HL-60/S4 treated with retinoic acid at 250 ng/mL for 4 days and 3 days (cell line): ENCODE measurements around the gene STOML2.
"Not testable (repeated sequence)": the region's sequence is repeated elsewhere in the genome, so short reads cannot be mapped to it uniquely, and the experiment has no call there.

Experiments
- in situ Hi-C: fragments of 300-500 bp; cut with MboI; formaldehyde crosslinking; loops from 2 replicates; pipeline ENCODE4 v1.7.0; 2022; ENCODE audit warnings: low sequenced_read_pairs

The STOML2 gene, protein sequence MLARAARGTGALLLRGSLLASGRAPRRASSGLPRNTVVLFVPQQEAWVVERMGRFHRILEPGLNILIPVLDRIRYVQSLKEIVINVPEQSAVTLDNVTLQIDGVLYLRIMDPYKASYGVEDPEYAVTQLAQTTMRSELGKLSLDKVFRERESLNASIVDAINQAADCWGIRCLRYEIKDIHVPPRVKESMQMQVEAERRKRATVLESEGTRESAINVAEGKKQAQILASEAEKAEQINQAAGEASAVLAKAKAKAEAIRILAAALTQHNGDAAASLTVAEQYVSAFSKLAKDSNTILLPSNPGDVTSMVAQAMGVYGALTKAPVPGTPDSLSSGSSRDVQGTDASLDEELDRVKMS

DNA sequence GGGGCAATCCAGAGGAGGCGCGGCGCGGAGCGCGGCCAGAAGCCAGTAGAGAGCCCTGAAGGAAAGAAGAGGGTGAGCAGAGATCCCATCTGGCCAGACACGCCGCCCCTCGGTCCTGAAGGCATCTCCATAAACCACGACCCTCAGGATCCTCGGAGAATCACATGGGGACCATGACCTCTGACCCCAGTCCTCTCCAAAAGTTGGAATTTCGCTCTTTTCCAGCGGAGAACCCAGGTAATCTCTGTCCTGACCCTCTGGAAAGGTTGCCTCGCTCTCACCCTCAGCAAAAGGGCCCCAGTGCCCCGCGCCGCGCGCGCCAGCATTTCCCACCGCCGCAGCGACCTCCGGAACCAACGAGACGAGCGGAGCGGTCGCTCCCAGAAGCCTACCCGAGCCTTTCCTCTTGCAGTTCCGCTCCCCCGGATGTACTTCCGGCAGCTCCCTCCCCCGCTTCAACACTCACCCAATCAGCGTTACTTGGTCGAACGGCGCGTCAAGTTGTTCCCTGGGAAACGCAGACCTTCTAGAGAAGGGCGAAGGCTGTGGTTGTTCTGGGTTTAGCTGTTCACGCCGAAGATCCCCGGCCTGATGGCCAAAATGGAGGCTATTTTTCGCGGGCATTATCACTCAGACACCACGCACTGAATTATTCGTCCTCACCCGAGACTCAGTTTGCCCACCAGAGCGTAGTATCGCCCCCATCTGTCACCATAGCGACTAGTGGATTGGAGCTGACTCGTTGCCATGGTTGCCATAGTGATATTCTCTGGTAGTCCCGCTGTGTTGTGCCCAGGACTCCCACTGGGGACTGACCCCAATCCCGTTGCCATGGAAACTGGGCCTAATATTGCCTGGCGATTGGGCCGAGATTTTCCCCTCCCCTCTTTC lies at the start of gene STOML2:
STOML2 (minus strand) TSS at position 363 of the 891 bp plus-strand sequence; CDS start at position 326, 37 bp downstream.
- in situ Hi-C loops: no loop called here

DNA sequence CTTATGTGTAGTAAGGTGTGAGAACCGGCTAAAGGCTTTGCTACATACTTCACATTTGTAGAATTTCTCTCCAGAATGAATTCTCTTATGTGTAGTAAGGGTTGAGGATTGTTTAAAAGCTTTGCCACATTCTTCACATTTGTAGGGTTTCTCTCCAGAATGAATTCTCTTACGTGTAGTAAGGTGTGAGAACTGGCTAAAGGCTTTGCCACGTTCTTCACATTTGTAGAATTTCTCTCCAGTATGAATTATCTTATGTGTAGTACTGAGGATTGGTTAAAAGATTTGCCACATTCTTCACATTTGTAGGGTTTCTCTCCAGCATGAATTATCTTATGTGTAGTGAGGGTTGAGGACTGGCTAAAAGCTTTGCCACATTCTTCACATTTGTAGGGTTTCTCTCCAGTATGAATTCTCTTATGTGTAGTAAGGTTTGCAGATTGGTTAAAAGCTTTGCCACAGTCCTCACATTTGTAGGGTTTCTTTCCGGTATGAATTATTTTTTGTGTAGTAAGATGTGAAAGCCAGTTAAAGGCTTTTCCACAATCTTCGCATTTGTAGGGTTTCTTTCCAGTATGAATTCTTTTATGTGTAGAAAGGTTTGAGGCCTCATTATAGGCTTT lies 45.1 kb upstream of the STOML2 start:
- in situ Hi-C loops: not testable (repeated sequence)

DNA sequence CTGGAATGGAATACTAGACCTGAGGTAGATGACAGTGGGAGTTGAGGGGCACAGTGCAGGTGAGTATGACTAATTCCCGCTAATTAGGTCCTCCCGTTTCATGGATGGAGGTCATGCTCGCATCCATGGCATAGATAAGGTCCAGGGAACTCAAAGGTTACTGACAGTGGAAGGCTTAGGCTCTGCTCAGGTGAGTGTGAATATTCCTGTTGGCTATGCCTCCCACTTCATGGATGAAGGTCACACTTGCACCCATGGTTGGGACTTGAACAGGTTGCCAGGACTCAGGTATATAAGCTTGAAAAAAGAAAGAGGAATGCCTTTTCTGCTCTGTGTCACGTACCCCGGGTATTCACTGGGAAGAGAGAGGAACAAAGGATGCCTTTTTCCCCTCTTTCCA lies 39.1 kb upstream of the STOML2 start:
- in situ Hi-C loops: no loop called here

DNA sequence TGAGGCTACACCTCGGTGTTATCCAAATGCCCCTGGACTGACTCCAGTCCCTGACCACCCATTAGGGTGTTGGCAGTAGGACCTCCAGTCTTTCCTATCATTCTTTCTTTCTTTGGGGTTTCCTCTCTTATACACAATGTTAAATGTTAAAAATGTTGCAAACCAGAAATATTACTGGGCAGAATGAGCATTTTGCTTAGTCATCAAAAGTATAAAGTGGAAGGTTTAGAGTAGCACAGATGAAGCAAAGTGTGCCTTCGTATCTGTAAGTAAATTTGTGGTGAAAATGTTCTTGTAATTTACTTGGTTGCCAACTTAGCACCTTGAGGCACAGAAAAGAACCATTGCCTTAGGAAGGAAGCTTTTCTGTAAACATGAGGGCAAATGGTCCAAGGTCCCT lies 37.2 kb upstream of the STOML2 start:
- in situ Hi-C loops: no loop called here

DNA sequence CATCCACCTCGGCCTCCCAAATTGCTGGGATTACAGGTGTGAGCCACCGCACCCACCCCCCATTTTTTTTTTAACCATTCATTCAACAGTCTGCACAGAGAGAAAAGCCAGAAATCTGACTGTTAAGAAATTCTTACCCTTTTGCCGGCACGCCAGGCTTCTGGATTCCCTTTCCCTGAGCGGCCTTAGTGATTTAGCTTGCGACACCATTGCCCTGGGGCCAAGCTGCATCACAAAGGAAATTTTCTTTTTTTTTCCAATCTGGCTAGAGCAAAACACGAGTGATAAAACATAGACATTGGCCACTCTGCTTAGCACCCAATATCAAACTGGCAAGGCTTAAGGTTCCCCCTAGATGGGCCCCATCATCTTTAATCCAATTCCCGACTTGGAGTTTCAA lies 33.9 kb upstream of the STOML2 start:
- in situ Hi-C loops: no loop called here

DNA sequence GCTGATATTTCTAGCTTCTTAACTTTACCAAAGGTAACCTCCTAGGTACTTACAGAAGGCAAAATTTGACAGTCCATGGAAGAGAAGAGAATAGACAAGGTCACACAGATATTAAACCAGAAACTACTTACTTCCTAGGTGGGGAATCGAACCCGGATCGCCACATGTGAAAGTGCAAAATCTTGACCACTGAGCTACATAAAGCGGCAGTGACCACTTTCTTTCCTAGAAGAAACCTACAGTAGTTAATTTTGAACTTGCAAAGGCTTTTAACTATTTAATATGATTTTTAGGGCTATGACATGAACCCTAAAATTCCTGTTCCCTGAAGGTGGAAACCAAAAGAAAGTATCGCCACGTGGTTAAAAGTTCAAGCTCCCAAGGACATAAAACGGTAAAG lies 33.1 kb upstream of the STOML2 start:
- in situ Hi-C loops: no loop called here

DNA sequence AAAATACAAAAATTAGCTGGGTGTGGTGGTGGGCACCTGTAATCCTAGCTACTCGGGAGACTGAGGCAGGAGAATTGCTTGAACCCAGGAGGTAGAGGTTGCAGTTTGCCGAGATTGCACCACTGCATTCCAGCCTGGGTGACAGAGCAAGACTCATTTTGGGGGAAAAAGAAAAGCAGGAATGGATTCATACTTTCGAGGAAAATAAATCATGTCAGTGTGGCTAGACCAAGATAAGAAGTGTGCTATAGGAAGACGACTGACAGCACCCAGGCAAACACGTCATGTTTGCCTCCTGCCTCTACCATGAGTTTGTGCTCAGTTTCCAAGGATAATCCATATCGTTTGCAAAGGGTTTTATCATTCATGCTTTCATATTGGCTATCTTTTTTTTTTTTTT lies 32.0 kb upstream of the STOML2 start:
- in situ Hi-C loops: no loop called here

DNA sequence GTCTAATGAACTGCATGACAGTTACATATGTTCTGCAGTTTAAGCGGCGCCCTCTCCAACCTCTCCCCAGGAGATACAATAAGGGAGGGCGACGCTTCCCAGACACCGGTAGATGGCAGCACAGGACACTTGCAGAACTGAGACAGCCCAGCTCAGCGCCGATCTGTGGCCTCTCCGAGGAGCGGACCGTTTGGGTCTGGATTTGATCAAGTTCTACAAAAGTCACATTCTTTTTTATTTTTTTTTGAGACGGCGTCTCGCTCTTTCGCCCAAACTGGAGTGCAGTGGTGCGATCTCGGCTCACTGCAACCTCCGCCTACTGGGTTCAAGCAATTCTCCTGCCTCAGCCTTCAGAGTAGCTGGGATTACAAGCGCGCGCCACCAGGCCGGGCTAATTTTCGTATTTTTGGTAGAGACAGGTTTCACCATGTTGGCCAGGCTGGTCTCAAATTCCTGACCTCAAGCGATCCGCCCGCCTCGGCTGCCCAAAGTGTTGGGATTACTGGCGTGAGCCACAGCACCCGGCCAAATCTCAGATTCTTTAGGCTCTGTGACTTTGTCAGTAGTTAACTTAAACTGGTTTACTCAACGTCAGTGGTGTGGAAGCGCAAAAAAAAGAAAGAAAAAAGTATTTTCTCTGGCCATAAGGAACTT lies 14.1 kb upstream of the STOML2 start:
- in situ Hi-C loops: loop anchor here (10.0 kb wide), 1 partner anchor 348 kb away; no protein-coding TSS in a partner anchor

DNA sequence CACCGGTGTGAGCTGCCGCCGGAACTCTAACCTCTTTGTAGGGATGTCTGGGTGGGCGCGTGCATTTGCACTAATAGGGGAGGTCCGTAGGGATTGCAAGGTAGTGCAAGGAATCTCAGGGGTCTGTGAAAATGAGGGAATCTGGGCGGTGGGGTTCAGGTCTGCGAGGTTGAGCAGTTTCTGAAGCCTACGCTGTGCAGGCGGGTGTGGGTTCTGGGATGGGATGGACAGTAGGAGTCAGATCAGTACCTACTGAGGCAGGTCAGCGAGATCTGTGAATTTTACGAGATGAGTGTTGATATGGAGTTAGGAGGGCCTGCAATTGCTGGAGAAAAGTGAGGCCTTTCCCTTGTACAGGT lies 13.6 kb upstream of the STOML2 start:
- in situ Hi-C loops: loop anchor here (10.0 kb wide), 1 partner anchor 348 kb away; no protein-coding TSS in a partner anchor

DNA sequence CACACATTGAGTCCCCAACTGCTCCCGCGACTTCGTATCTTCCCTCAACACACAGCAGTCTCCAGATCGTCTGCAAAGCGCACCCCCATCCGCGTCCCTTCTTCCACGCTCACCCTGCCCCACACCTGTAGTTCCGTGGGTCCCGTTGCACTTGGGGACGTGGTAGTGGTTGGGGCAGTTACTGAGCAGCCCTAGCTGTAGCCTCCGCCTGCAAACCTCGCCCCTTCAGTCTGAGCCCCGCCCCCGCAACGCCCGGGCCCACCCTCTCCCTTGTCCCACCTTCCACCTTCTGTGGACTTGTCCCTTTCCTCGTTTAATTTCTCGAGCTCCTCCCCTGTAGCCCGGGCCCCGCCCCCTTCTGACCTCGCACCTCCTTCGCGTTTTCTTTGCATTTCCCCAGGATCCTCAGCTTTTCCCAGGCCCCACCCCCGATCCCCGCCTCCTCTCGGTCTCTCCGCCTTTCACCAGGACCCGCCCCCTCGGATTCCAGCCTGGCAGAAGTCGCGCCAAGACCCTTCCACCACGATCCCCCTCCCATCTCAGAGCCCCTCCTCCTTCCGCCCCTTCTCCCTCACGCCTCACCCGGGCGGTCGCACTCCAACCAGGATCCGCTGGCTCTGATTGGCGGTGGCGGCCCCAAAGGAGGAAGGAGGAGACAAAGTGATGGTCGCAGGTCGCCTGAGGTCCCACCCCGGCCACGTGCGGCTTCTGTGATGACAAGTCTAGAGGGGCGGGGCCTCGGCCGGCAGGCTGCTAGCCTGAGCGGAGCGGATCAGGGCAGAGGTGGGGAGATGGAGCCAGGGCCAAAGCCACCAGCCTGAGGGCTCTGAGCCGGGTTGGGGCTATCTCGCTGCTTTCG lies 13.0 kb upstream of the STOML2 start, which contains the start of gene ATOSB:
ATOSB (minus strand) TSS at position 183 of the 859 bp plus-strand sequence. CDS start 7,588 bp downstream, outside the sequence.
- in situ Hi-C loops: loop anchor here (10.0 kb wide), 1 partner anchor 349 kb away; no protein-coding TSS in a partner anchor

DNA sequence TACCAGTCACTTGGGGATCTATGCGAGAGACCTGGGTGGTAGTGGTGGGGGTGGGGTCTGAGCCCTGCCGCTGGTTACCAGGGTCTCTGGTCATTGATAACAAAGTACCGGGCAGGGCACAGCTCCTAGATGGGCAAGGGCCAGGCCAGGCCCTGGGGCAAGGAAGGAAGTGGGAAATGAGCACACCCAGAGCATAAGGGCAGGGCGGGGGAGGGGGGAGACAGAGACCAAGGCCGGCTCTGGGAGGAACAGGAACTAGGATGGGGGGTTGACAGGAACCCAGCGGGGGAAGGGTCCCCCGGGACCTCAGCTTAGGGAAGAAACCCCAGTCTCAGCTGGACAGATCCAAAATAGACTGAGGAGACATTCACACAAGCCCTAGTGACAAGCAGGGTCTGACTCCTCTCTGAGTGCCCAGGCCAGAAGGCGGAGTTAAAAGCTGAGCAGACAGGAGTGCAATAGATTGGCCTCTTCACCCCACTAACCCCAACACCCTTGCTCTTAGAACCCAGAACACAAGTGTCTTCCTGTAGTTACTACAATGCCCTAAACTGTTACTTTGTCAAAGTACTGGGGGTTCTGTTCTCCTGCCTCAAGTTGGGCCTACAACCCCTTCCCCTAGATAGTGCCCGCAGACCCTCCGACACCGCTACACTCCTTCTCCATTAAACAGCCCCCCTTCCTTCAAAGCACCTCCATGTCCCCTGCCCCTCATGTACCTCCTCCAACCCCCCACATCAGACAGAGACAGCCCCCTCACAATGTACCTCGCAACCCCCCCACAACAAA lies 12.1 kb upstream of the STOML2 start:
- in situ Hi-C loops: loop anchor here (10.0 kb wide), 1 partner anchor 350 kb away; no protein-coding TSS in a partner anchor

DNA sequence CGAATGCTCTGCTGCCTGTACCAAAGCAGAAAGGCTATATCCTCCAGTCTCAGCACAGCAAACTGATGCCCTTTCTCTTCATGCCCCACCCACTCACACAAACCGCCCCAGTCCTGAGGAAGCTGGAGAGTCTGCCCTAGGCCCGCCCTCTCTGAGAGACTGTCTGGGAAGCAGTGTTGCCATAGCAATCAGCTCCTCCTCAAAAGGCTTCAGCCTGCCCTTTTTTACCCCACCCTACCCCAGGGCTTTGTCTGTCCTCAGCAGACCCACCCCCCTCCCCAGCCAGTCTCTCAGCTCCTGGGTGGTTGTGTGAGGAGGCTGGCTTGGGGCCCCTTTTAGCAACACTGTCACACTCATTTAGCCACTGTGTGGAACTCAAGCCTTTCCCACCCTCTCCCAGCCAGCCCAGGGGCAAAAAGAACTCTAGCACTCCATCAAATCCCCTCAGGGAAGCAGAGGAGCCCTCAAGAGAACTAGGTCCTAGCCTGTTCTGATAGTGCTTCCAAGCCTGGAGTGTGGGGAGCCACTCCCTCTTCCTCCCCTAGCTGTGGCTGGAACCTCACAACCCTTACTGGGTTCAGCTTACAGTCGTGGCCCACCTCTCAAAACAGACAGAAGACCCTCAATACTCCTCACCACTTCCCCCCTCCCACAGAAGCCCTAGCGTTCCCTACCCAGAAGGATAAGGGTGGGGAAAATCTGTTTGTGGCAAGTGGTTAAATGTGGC lies 11.3 kb upstream of the STOML2 start:
- in situ Hi-C loops: loop anchor here (10.0 kb wide), 1 partner anchor 351 kb away; no protein-coding TSS in a partner anchor

DNA sequence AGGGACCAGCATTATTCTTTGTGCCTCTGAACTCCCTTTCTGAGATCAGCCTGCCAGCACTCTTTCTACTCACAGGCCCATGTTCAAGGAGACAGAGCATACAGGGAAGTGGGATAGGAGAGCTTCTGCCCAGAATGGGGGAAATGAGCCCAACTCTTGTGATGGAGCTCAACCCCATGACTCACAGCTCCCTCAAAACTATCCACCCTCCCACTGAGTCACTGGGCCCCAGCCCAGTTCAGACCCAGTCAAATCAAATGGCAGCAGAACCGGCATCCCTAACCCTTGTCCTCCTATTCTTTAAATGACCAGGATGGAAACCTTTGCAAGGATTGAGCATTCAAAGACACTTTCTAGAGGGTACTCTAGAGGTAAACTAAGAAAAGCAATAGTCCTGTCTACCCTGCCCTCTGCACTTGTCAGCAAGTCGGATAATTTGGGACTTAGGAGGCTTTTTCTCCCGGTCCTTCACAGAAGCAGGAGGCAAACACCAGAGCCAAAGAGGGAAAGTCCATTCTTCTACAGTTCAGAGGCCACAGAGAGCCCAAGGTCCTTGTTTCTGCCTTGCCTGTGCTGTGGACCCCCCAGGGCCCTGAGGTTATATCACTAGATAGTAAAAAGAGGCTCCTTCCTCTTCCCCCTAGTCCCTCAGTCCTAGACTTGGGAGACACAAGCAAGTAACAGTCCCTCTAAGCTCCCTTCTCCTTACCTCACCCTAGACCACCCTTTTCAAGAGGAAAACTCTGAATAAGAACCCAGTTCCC lies 9.5 kb upstream of the STOML2 start:
- in situ Hi-C loops: loop anchor here (10.0 kb wide), 1 partner anchor 352 kb away; no protein-coding TSS in a partner anchor

DNA sequence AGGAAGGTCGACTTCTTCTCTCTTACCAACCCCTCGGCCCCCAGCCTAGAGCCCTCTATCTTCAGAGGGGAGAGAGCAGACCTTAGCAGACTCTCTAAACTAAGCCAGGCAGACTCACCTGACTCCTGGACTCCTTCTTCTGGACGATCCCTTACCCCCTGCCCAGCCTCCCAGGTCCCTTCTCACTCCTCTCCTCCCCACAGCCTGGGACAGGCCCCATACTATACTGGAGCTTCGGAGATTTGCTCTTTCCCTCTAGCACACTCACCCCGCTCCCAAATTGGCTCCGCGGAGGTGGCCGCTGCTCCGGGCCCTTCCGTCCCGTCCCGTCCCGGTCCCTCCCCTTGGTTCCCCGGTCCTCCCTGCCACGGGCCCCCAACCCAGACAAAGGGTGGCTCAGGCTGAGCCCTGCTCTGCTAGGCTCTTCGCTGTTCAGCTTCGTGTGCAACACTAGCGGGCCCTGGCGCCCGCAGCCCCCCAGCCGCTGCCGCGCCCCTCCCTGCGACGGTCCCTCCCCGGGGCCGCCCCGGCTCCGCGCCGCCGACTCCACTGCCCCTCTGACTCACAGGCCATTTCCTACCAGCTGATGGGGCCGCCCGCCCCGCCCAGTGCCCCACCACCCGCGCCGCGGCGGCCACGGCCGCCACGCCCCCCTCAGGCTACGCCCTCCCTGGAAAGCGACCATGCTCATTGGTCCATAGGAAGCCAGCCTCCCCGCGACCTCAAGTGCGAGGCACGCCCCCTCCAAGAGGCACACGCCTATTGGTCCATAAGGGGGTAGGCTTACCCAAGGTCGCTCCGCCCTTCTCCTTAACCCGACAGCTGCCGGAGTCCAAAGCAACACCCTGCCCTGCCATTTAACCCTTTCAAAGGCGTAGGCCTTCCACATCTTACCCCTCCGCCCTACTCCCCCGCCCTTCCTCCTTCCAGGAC lies 8.3 kb upstream of the STOML2 start:
- in situ Hi-C loops: loop anchor here (10.0 kb wide), 1 partner anchor 354 kb away; no protein-coding TSS in a partner anchor

DNA sequence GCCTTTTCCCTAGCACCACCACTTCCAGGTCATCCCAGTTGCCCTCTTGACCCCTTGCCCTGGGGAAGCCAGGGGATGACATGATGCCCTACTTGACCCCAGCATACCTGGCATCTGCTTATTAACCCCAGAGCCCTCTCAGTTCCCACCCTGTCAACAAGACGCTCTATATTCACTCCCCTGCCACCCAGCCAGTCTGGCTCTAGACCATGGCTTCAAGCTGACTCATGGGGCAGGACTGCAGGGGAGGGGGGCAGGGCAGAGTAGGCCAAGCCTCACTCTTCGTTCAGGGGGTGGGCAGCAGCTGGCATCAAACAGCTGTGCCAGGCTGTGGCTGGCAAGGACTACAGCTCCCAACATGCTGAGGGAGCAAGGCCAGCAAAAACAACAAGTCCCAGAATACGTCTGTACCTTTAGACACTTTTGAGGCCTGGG lies 7.4 kb upstream of the STOML2 start:
- in situ Hi-C loops: loop anchor here (10.0 kb wide), 1 partner anchor 354 kb away; no protein-coding TSS in a partner anchor

DNA sequence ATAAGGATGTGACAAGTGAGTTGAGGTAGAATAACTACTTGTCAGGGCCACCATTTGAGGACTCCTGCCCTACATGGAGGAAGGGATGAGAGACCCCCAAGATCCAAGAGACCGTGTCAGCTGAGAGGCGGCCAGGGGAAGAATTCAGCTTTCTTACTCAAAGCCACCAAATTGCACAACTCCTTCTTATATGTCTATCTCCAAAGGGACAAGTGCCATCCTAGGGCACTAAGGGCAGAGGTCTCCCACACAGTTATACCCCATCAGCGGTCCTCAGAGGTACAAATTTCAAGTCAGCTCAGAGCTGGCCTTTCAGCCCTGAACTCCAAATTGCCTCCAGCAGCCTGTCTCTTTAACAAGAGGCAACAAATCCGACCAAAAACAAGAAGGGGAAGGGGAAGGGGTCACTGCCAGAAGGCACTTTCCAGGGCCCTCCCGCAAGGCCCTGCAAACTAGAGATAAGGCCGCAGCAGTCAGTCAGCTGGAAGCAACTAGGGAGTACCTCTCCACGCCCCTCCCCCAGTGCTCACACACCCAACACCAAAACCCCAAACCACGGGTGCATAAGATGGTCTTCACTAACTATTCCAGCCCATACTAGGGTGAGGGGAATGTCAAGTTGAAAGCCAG lies 6.1 kb upstream of the STOML2 start:
- in situ Hi-C loops: no loop called here
